GM12878 (cell line): ENCODE results near the gene STX8.

Experiments used
- CHD1 ChIP-seq: IDR thresholded peaks from 2 replicates; pipeline ENCODE4 v1.6.1; 2012; ENCODE audit warnings: low read depth, low read length, improper control_type of control experiment
- EGR1 ChIP-seq, 2 experiments: IDR thresholded peaks; 1 replicate in 1 of 2; 2 replicates in 1 of 2; pipeline ENCODE4 v1.6.1; 2011 to 2012; ENCODE audit warnings: low read depth in 2 of 2, low read length in 2 of 2, borderline replicate concordance in 1 of 2, mild to moderate bottlenecking in 1 of 2, moderate library complexity in 1 of 2
- EZH2 ChIP-seq: IDR thresholded peaks from 2 replicates; pipeline ENCODE4 v1.6.1; 2012; ENCODE audit warnings: low read depth, mild to moderate bottlenecking, control low read depth, inconsistent platforms, low read length, borderline replicate concordance; ENCODE audit not compliant: control insufficient read depth
- POLR2A ChIP-seq: IDR thresholded peaks from 2 replicates; pipeline ENCODE4 v1.6.1; 2011; ENCODE audit warnings: low read depth, mild to moderate bottlenecking, low read length
- SP1 ChIP-seq: IDR thresholded peaks from one replicate; pipeline ENCODE4 v1.6.1; 2011; ENCODE audit warnings: low read depth, low read length
- TF ChIP-seq, protein P1 (sequence below), 3 experiments: IDR thresholded peaks in 2 of 3; conservative IDR thresholded peaks in 1 of 3; 2 replicates each; pipeline ENCODE4 v1.5.1; 2011; ENCODE audit warnings: low read depth in 3 of 3, low read length in 3 of 3, mild to moderate bottlenecking in 3 of 3, control low read depth in 2 of 3, moderate library complexity in 2 of 3, inconsistent platforms in 1 of 3, mixed read lengths in 1 of 3; ENCODE audit not compliant: control insufficient read depth in 2 of 3, insufficient read depth in 1 of 3; ENCODE audit errors: extremely low read depth in 1 of 3

DNA sequence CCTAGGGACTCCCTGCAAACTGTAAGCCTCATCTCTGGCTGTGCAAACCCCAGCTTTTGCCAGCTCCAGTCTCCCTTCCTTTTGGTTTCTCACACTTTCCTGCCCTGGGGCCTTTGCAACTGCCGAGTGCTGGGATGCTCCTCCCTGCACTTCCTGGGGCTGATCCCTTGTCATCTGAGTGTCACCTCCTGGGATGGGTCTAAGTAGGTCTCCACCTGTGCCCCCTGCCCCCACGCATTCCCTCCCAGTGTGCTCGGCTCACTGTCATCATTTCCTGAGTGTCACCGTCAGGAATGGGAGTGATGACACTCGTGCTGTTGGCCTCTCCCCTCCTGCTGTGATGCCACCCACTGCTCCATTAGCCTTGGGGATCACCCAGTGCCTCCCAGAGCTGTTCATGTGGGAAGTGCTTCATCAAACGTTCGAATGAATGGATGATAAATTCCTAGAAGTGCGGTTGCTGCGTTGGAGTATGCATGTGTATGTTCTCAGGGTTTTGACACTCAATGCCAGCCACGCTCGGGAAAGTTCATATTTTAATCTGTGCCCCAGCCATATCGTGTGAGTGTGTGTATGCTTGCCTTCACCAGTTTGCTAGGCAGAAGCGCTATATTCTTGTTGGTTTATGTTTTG, 364.4 kb downstream of the STX8 start:
- TF ChIP-seq POLR2A (no peak), EGR1 (IDR thresholded peaks at IDR 0.05; ENCODE audit: borderline replicate concordance in 1 of 2, low read depth in 2 of 2, low read length in 2 of 2) (no peak), SP1 (no peak), EZH2 (no peak), CHD1 (no peak)
- TF ChIP-seq, protein P1, sequence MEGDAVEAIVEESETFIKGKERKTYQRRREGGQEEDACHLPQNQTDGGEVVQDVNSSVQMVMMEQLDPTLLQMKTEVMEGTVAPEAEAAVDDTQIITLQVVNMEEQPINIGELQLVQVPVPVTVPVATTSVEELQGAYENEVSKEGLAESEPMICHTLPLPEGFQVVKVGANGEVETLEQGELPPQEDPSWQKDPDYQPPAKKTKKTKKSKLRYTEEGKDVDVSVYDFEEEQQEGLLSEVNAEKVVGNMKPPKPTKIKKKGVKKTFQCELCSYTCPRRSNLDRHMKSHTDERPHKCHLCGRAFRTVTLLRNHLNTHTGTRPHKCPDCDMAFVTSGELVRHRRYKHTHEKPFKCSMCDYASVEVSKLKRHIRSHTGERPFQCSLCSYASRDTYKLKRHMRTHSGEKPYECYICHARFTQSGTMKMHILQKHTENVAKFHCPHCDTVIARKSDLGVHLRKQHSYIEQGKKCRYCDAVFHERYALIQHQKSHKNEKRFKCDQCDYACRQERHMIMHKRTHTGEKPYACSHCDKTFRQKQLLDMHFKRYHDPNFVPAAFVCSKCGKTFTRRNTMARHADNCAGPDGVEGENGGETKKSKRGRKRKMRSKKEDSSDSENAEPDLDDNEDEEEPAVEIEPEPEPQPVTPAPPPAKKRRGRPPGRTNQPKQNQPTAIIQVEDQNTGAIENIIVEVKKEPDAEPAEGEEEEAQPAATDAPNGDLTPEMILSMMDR (IDR thresholded peaks at IDR 0.05 in 2 of 3, conservative IDR thresholded peaks at IDR 0.05 in 1 of 3; ENCODE audit: control insufficient read depth in 2 of 3, extremely low read depth in 1 of 3, insufficient read depth in 1 of 3, low read depth in 3 of 3, low read length in 3 of 3) = no peak
